GM13977 (cell line): Measurements from ENCODE around the gene PTCH1.

ENCODE experiments used
- DNase-seq: peaks from one replicate; pipeline ENCODE4 v3.0.0; 2012; ENCODE audit warnings: low spot score
- CTCF ChIP-seq: IDR thresholded peaks from 2 replicates; pipeline ENCODE4 v1.5.1; 2012; ENCODE audit warnings: mild to moderate bottlenecking, control low read depth; ENCODE audit not compliant: insufficient read depth; ENCODE audit errors: extremely low read depth, missing control alignments
- in situ Hi-C: fragments of 300-500 bp; cut with MboI; formaldehyde crosslinking; loops from one replicate; pipeline ENCODE4 v1.12.0; 2022; ENCODE audit warnings: low sequenced_read_pairs, low pct_unique_long_range_greater_than_20kb, mixed read lengths, inconsistent platforms; ENCODE audit not compliant: unreplicated experiment

PTCH1 gene

GRCh38 chr9:95484225-95484624 lies 32.5 kb downstream of the PTCH1 start:
- no peak for DNase-seq
- TF ChIP-seq CTCF: no peak
- in situ Hi-C loops: no loop called here

GRCh38 chr9:95483431-95483830 lies 33.3 kb downstream of the PTCH1 start:
- no peak for TF ChIP-seq CTCF
- in situ Hi-C loops: no loop called here
- DNase-seq: no peak

GRCh38 chr9:95482621-95483020 lies 34.1 kb downstream of the PTCH1 start:
- no peak for TF ChIP-seq CTCF
- in situ Hi-C loops: no loop called here
- DNase-seq: no peak

- in situ Hi-C loops: no loop called here
- no peak for TF ChIP-seq CTCF
- peak; percentile 50 for DNase-seq
These were observed 35.8 kb downstream of the PTCH1 start for GRCh38 chr9:95481000-95481399.

- TF ChIP-seq CTCF: no peak
- in situ Hi-C loops: no loop called here
- no peak for DNase-seq
These were observed 36.4 kb downstream of the PTCH1 start for GRCh38 chr9:95480346-95480745.

GRCh38 chr9:95479330-95479729 lies 37.4 kb downstream of the PTCH1 start:
- DNase-seq: no peak
- in situ Hi-C loops: no loop called here

More at GRCh38 chr9:95479330-95479729, 37.4 kb downstream of the PTCH1 start:
- no peak for TF ChIP-seq CTCF
